GM12801 (cell line): Measurements from ENCODE around the gene USF3.

ENCODE experiments used
- TF ChIP-seq, protein P1 (sequence below): IDR thresholded peaks from one replicate; pipeline ENCODE4 v1.5.1; 2011; ENCODE audit warnings: control low read depth; ENCODE audit not compliant: insufficient read length; ENCODE audit errors: extremely low read depth

Gene USF3

DNA sequence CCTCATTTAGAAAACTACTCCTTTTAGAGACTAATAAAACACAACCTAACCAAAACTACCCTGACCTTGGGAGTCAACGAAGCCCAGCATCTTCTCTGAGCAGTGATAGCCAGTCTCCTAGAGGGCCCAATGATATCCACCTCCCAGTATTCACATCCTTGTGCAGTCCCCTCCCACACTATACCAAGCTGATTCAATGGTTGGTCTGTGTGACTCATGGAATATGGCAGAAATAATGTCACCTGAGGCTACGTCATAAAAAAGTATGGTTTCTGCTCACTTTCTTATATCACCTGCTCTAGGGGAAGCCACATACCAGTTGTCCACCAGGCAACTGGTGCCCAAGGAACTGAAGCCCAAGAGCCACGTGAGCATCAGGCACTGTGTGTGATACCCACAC, 21.4 kb upstream of the USF3 start:
- TF ChIP-seq, protein P1, sequence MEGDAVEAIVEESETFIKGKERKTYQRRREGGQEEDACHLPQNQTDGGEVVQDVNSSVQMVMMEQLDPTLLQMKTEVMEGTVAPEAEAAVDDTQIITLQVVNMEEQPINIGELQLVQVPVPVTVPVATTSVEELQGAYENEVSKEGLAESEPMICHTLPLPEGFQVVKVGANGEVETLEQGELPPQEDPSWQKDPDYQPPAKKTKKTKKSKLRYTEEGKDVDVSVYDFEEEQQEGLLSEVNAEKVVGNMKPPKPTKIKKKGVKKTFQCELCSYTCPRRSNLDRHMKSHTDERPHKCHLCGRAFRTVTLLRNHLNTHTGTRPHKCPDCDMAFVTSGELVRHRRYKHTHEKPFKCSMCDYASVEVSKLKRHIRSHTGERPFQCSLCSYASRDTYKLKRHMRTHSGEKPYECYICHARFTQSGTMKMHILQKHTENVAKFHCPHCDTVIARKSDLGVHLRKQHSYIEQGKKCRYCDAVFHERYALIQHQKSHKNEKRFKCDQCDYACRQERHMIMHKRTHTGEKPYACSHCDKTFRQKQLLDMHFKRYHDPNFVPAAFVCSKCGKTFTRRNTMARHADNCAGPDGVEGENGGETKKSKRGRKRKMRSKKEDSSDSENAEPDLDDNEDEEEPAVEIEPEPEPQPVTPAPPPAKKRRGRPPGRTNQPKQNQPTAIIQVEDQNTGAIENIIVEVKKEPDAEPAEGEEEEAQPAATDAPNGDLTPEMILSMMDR, result no peak

DNA sequence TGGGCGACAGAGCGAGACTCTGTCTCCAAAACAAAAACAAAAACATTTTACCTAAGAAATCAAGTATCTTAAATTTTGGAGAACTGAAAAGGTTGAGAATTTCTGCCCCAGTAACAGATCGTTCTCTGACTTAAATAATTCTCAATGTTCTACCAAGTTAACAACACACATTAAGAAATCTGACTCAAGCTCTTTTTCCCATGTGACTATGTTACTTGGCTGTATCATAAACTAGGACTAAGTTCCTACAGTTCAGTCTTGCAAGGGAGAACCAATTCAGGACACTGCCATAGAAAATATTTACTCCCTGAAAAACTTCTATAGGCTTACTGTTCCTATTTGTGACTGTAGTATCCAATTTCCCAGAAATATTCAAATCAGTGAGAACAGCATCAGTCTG, 20.9 kb upstream of the USF3 start:
- TF ChIP-seq, protein P1, result no peak

DNA sequence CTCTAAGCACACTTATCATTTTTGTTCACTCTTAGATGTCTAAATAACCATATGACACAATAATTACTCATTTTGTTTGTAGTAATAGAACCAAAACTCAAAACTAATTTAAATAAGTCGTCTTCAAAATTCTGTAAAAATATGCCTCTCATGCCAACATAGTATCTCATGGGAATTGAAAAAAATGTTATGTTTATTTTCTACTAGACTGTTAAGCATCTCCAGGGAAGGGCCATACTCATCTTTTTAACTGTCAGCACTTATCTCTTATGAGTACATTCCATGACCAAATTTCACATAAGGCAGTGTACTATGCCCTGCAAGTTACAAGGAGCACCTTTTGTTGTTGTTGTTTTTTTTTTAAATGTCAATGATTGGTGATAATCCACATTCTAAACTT, 18.3 kb upstream of the USF3 start:
- TF ChIP-seq, protein P1, result no peak

DNA sequence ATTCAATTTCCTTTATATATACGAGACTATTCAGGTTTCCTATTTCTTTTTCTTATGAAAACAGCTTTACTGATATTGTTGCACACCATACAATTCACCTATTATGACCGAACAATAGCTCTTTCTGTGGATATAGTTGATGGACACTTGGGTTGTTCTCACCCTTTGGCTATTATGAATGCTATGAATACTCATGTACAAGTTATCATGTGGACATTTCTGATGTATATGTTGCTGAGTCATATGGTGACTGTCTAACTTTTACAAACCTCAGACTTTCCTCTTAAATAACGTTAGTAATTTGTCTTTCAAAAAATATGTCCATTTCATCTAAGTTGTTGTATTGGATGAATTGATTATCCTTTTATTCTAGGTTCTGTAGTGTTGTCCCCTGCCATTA, 15.7 kb upstream of the USF3 start:
- TF ChIP-seq, protein P1, result no peak

DNA sequence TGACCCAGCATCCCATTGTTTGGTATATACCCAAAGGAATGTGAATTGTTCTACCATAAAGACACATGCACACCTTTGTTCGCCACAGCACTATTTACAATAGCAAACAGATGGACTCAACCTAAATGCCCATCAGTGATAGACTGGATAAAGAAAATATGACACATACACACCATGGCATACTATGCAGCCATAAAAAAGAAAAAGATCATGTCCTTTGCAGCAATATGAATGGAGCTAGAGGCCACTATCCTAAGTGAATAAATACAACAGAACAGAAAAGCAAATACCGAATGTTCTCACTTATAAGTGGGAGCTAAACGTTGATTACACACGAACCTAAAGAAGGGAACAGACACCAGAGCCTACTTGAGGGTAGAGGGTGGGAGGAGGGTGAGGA, 11.4 kb upstream of the USF3 start:
- TF ChIP-seq, protein P1, result no peak

DNA sequence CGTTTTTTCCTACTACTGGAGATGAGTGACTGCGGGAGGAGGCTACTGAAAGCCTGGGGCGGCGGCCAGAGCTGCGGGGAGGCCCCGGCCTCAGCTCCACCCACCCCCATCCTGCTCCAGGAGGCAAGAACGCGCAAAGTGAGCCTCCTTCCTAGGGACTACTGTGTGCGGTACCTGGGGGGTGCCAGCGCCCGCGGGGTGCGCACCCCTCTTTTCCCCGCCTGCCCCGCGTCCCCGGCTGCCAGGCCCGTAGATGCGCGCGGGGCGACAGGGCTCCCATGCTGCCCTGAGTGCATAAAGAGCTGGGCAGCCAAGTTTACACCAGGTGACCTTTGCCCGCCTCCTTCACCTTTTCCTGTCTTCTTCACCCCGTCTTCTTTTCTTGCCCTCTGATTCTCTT, 2.5 kb upstream of the USF3 start:
- TF ChIP-seq, protein P1, result no peak

DNA sequence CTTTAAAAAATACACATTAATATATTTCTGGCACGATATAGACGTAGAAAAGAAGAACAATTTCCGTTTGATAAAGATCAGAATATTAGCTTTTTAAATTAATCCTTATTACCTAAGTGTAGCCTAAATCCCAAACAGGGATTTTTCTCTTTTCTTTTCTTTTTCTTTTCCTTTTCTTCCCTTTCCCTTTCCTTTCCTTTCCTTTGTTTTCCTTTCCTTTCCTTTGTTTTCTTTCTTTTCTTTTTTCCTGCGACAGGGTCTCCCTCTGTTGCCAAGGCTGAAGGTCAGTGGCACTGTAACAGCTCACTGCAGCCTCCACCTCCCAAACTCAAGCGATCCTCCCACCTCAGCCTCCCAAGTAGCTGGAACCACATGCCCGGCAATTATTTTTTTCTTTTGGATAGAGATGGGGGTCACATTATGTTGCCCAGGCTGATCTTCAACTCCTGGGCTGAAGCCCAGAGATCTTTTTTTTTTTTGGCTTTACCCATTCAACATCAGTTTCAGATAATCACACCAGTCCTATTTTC, 1.8 kb upstream of the USF3 start:
- TF ChIP-seq, protein P1, result no peak
